ENCODE results near the gene LINC00237. TPM values are rescaled to one million over a fixed set of nuclear protein-coding genes. Genes with fewer than 3 reads are reported as not detected.

The LINC00237 gene
- total RNA-seq: not detected

DNA sequence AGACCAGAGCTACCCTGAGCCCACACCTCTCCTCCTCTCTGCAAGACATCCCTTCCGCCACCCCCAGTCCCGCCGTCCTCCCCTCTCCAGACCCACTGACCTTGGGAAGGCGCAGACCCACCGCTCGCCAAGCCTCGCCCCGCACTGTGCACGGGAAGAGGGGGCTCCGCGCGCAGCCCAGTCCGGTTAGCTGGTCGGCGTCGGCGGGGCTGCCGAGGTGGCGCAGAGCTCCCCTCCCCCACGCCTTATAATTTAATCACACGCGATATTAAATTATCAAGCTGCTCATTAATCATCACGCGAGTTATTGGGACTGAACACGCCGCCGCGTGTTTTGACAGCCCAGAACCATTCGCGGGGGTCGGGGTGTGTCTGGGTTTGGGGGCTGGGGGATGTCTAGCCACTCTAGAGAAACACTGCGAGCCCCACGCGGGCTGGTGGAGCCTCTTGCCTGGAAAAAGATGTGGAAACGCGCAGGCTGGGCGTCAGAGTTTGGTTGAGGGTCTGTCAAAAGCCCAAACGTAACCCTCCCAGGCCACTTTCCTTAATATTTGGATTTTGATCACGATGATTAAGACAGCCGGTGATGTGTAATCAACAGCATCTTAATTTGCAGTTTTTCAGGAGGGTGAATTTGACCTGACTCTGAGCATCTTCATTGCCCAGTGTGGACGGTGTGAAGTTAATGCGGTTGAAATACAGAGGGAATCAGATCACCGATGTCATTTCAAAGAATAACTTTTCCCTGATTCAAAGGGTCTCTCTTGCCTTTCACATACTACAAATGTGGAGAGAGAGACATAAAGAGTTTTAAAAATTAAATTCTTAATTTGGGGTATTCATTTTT lies at the start of gene LINC00237:
TSS of gene LINC00237 (minus strand) at position 188 of the 847 bp plus-strand sequence.
- Mint-ChIP-seq H3K27me3 (peaks cover 40 to 54% of the 10 kb centered on the region in 2 donors), H3K36me3 (no peaks in the 10 kb centered on the region), H3K4me3 (no peak within 1 kb of the TSS), H3K27ac (no peak within 1 kb of the TSS), H3K4me1 (ENCODE audit: low read depth in 2 of 2) (peaks cover 10 to 11% of the 10 kb centered on the region in 2 donors), H3K9me3 (no peaks in the 10 kb centered on the region)
- ATAC-seq (no peak), DNase-seq (ENCODE audit: low spot score) (no peak)

DNA sequence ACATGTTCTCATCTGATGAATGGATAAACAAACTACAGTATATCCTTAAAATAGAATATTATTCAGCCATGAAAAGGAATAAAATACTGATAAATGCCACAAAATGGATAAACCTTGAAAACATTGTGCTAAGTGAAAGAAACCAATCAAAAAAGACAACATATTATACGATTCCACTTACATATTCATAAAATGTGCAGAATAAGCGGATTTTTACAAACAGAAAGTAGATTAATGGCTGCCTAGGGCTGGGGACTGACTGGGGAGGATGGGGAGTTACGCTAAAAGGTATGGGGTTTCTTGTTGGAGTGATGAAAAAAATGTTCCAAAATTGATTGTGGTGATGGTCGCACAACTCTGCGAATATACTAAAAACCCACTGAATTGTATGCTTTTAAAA lies 49.1 kb upstream of the LINC00237 start:
- Mint-ChIP-seq H3K36me3 (peaks cover 7% of the 10 kb centered on the region), H3K9me3 (no peaks in the 10 kb centered on the region), H3K27me3 (no peaks in the 10 kb centered on the region), H3K27ac (no peak overlapping the region), H3K4me3 (no peak overlapping the region), H3K4me1 (ENCODE audit: low read depth in 2 of 2) (peaks cover 0 to 4% of the 10 kb centered on the region in 2 donors)
- ATAC-seq (no peak), DNase-seq (ENCODE audit: low spot score) (no peak)

DNA sequence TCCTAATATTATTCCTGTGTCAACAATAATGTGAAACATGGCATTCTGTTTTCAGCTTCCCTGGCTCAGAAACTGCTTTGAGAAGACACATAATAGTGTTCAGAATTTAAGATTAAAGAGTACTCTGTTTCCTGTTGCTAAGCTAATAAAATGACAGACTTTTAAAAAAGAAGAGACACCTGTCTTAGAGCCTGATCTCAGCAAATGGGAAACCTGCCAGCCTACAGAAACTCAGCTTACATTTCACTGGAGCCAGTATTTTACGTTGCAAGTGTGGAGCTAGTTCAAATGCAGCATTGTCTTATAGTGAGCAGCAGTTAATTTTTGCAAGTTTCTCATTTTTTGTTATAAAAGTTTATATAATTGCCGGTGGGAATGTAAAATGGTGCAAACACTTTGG lies 48.5 kb upstream of the LINC00237 start:
- ATAC-seq (no peak), DNase-seq (ENCODE audit: low spot score) (no peak)
- Mint-ChIP-seq H3K27ac (no peak overlapping the region), H3K36me3 (peaks cover 3% of the 10 kb centered on the region), H3K4me1 (ENCODE audit: low read depth in 2 of 2) (peaks cover 0 to 4% of the 10 kb centered on the region in 2 donors), H3K9me3 (no peaks in the 10 kb centered on the region), H3K27me3 (no peaks in the 10 kb centered on the region), H3K4me3 (no peak overlapping the region)

- Mint-ChIP-seq H3K36me3 (no peaks in the 10 kb centered on the region), H3K27me3 (no peaks in the 10 kb centered on the region), H3K27ac (no peak overlapping the region), H3K9me3 (no peaks in the 10 kb centered on the region), H3K4me1 (ENCODE audit: low read depth in 2 of 2) (peaks cover 6% of the 10 kb centered on the region in 2 donors), H3K4me3 (no peak overlapping the region)
- ATAC-seq (no peak), DNase-seq (ENCODE audit: low spot score) (no peak)
Observed at GRCh38 chr20:21151791-21152190, 45.6 kb upstream of the LINC00237 start.

DNA sequence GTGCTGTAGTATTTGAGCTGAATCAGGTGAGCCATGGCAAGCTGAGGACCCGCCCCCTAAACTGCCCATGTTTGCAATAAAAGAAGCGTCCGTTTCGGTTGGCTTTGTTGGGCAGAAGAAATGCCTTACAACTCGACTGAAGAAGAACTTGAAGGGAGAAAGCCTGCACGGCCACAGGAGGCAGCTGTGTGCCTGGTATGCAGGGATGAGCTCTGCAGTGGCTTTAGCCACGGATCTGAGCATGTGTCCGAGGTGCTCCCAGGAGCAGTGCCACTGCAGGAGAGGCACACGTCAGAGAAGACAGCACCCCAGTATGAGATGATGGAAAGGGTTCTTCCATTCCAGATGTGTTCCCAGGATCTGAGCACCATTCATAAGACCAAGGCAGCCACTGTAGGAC lies 43.2 kb upstream of the LINC00237 start:
- peaks cover 6% of the 10 kb centered on the region in 2 donors for H3K4me1 Mint-ChIP-seq (ENCODE audit: low read depth in 2 of 2)
- H3K27ac Mint-ChIP-seq: no peak overlapping the region
- ATAC-seq: no peak
- no peaks in the 10 kb centered on the region for H3K9me3 Mint-ChIP-seq
- H3K27me3 Mint-ChIP-seq: no peaks in the 10 kb centered on the region
- DNase-seq (ENCODE audit: low spot score): no peak
- H3K36me3 Mint-ChIP-seq: no peaks in the 10 kb centered on the region
- no peak overlapping the region for H3K4me3 Mint-ChIP-seq

DNA sequence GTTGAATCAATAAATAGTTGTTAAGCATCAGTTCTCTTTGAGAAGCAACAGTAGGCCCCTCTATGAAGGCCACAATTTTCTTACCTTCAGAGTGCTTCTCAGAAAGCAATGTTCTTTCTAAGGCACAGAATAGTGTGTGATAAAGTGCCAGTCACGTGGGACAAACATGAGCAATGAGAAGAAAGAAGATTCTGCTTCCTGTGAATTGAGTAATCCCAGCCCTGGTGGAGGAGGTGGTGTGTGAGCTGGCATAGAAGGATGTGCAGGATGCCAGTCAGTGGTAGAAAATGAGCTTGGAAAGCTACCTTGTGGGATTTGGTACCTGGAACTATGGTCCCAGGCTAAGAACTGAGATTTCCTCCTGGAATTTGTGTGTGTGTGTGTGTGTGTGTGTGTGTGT lies 41.4 kb upstream of the LINC00237 start:
- no peaks in the 10 kb centered on the region for H3K27me3 Mint-ChIP-seq
- no peaks in the 10 kb centered on the region for H3K36me3 Mint-ChIP-seq
- peaks cover 6% of the 10 kb centered on the region in 2 donors for H3K4me1 Mint-ChIP-seq (ENCODE audit: low read depth in 2 of 2)
- ATAC-seq (peak; percentile 52 to 79), DNase-seq (ENCODE audit: low spot score) (no peak)
- H3K27ac Mint-ChIP-seq: no peak overlapping the region
- H3K4me3 Mint-ChIP-seq: no peak overlapping the region
- no peaks in the 10 kb centered on the region for H3K9me3 Mint-ChIP-seq

DNA sequence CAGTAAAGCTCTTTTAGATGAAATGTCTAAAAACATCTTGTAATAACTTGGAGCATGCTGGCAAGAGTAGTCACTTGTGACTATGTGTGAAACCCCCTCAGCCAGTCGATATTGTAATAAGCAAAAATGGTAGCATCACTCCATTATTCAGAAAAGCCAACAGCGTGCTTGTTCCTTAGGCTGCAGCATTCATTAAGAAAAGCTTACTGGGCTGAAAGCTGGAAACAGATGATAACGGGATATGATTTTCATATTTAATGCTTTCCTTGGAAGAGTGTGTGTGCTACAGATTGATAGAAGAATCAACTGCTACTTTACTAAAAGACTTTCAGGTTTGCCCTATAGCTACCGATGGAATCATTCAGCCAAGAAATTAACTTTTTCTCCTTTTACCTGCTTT lies 40.1 kb upstream of the LINC00237 start:
- no peak for ATAC-seq
- no peaks in the 10 kb centered on the region for H3K9me3 Mint-ChIP-seq
- H3K27ac Mint-ChIP-seq: no peak overlapping the region
- no peaks in the 10 kb centered on the region for H3K27me3 Mint-ChIP-seq
- H3K4me1 Mint-ChIP-seq (ENCODE audit: low read depth in 2 of 2): peaks cover 6 to 9% of the 10 kb centered on the region in 2 donors
- H3K4me3 Mint-ChIP-seq: no peak overlapping the region
- H3K36me3 Mint-ChIP-seq: no peaks in the 10 kb centered on the region
- DNase-seq (ENCODE audit: low spot score): no peak

GRCh38 chr20:21145424-21145823 lies 39.3 kb upstream of the LINC00237 start:
- Mint-ChIP-seq H3K9me3 (no peaks in the 10 kb centered on the region), H3K27me3 (no peaks in the 10 kb centered on the region), H3K36me3 (no peaks in the 10 kb centered on the region), H3K27ac (no peak overlapping the region), H3K4me3 (no peak overlapping the region), H3K4me1 (ENCODE audit: low read depth in 2 of 2) (peaks cover 6 to 9% of the 10 kb centered on the region in 2 donors)
- DNase-seq (ENCODE audit: low spot score): no peak
- ATAC-seq: no peak

- Mint-ChIP-seq H3K36me3 (peaks cover under 1% of the 10 kb centered on the region), H3K4me3 (no peak overlapping the region), H3K4me1 (ENCODE audit: low read depth in 2 of 2) (peaks cover 6 to 9% of the 10 kb centered on the region in 2 donors), H3K9me3 (no peaks in the 10 kb centered on the region), H3K27ac (no peak overlapping the region), H3K27me3 (no peaks in the 10 kb centered on the region)
- DNase-seq (ENCODE audit: low spot score) (no peak), ATAC-seq (no peak)
Observed at GRCh38 chr20:21143194-21143890, 37.2 kb upstream of the LINC00237 start.

DNA sequence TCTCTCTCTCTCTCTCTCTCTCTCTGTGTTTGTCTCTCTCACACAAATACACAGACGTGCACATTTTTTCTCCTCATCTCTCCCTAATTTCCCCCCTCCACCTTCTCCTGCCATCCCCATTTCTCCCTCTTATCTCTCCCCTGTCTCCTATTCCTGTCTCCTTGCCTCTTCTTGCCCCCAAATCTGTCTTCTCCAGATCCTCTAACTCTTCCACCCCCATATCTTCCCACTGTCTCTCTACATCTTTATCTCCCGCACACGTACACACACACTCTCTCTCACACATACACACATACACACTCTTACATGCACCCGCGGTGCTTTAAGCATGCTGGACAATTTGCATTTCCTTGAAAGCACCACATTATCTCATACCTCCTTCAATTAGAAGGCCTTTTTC lies 35.7 kb upstream of the LINC00237 start:
- H3K27me3 Mint-ChIP-seq: no peaks in the 10 kb centered on the region
- peaks cover 10% of the 10 kb centered on the region for H3K36me3 Mint-ChIP-seq
- peaks cover 0 to 3% of the 10 kb centered on the region in 2 donors for H3K4me1 Mint-ChIP-seq (ENCODE audit: low read depth in 2 of 2)

GRCh38 chr20:21139881-21140566 lies 33.9 kb upstream of the LINC00237 start:
- DNase-seq (ENCODE audit: low spot score) (no peak), ATAC-seq (no peak)
- no peak overlapping the region for H3K27ac Mint-ChIP-seq
- H3K9me3 Mint-ChIP-seq: no peaks in the 10 kb centered on the region
- peaks cover 3% of the 10 kb centered on the region in 2 donors for H3K4me1 Mint-ChIP-seq (ENCODE audit: low read depth in 2 of 2)
- peaks cover 14% of the 10 kb centered on the region for H3K36me3 Mint-ChIP-seq
- no peak overlapping the region for H3K4me3 Mint-ChIP-seq
- no peaks in the 10 kb centered on the region for H3K27me3 Mint-ChIP-seq

More for the DNA sequence above, 35.7 kb upstream of the LINC00237 start:
- no peaks in the 10 kb centered on the region for H3K9me3 Mint-ChIP-seq
- ATAC-seq: no peak
- H3K27ac Mint-ChIP-seq: no peak overlapping the region
- DNase-seq (ENCODE audit: low spot score): no peak
- no peak overlapping the region for H3K4me3 Mint-ChIP-seq

DNA sequence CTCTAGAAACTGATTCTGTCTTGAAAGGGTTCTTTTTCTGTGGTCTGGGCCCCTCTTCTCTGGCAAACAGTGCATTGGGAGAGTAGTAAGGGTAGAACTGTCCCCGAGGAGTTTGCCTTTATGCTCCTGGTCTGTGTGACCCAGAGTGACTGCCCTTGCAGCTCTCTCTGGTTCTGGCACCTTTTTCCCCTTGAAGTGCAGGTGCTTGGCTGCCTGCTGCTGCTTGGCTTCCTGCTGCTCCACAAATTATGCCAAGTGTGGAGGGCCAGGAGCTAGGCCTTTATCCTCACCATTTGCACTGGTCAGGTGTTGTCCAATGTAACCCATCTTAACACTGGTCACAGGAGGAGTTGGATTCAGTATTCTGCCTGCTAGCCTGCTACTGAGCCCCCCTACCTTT lies 30.9 kb upstream of the LINC00237 start:
- ATAC-seq: no peak

DNA sequence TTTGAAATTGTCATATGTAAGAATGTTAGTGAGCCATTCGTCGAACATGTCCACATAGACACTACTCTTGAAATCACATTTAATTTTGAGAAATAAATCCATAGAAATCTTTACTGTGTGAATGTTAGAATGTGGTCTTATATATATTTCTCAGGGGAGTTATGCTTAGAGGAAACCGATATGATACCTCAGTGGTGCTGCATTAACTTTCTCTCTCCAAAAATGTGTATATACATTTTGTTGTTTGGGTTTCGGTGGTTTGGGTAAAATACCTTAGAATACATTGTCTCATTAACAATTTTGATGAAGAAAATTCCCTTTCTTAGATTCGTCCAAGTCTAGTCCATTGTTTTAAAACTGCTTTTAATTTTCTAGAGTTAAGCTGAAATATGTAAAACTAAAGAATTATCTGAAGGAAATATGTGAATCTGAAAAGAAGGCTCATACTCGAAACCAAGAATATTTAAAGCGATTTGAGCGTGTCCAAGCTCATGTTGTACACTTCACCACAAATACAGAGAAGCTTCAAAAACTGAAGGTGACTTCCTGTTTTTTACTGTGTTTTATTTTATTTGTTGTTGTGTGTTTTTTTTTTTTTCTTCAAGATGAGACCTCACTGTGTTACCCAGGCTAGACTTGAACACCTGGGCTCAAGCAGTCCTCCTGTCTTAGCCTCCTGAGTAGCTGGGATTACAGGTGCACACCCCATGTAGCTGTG lies 30.0 kb upstream of the LINC00237 start:
- Mint-ChIP-seq H3K9me3 (no peaks in the 10 kb centered on the region), H3K4me3 (no peak overlapping the region), H3K27me3 (no peaks in the 10 kb centered on the region), H3K4me1 (ENCODE audit: low read depth in 2 of 2) (peaks cover 4% of the 10 kb centered on the region in 2 donors), H3K36me3 (peaks cover 20% of the 10 kb centered on the region), H3K27ac (no peak overlapping the region)
- ATAC-seq (no peak), DNase-seq (ENCODE audit: low spot score) (no peak)

More for the DNA sequence above, 30.9 kb upstream of the LINC00237 start:
- H3K27me3 Mint-ChIP-seq: no peaks in the 10 kb centered on the region
- no peak overlapping the region for H3K4me3 Mint-ChIP-seq
- H3K4me1 Mint-ChIP-seq (ENCODE audit: low read depth in 2 of 2): peaks cover 4 to 6% of the 10 kb centered on the region in 2 donors
- H3K9me3 Mint-ChIP-seq: no peaks in the 10 kb centered on the region
- H3K36me3 Mint-ChIP-seq: peaks cover 20% of the 10 kb centered on the region
- no peak for DNase-seq (ENCODE audit: low spot score)
- no peak overlapping the region for H3K27ac Mint-ChIP-seq
